ENCODE measurements around the gene ATP8A2.
A peak's percentile ranks its signal among the peaks of the same experiment; 100 is the strongest.
"Not testable (repeated sequence)": the region's sequence is repeated elsewhere in the genome, so short reads cannot be mapped to it uniquely, and the experiment has no call there.

The ATP8A2 gene

GRCh38 chr13:25371875-25372283 is at the start of gene ATP8A2:
ATP8A2 (plus strand) TSS chr13:25371974; CDS start chr13:25372213, 239 bp downstream.
- peaks cover 82% of the 10 kb centered on the region for H3K27me3 Mint-ChIP-seq
- H3K4me1 Mint-ChIP-seq: peaks cover 5% of the 10 kb centered on the region
- H3K9me3 Mint-ChIP-seq: no peaks in the 10 kb centered on the region
- peak; percentile 53 for ATAC-seq
- DNase-seq: no peak
- H3K27ac Mint-ChIP-seq: no peak within 1 kb of the TSS
- peak within 1 kb of the TSS; percentile 67 to 73 for H3K4me3 Mint-ChIP-seq

- no peaks in the 10 kb centered on the region for H3K4me1 Mint-ChIP-seq
- H3K9me3 Mint-ChIP-seq: no peaks in the 10 kb centered on the region
- no peak overlapping the region for H3K4me3 Mint-ChIP-seq
- ATAC-seq: no peak
- no peaks in the 10 kb centered on the region for H3K27me3 Mint-ChIP-seq
- no peak overlapping the region for H3K27ac Mint-ChIP-seq
- DNase-seq: no peak
Measured at GRCh38 chr13:25324100-25324499, 47.7 kb upstream of the ATP8A2 start.

GRCh38 chr13:25329706-25330105 is 42.1 kb upstream of the ATP8A2 start:
- DNase-seq: no peak
- Mint-ChIP-seq H3K27ac (no peak overlapping the region), H3K27me3 (no peaks in the 10 kb centered on the region), H3K4me3 (no peak overlapping the region), H3K4me1 (no peaks in the 10 kb centered on the region), H3K9me3 (no peaks in the 10 kb centered on the region)
- no peak for ATAC-seq

DNA sequence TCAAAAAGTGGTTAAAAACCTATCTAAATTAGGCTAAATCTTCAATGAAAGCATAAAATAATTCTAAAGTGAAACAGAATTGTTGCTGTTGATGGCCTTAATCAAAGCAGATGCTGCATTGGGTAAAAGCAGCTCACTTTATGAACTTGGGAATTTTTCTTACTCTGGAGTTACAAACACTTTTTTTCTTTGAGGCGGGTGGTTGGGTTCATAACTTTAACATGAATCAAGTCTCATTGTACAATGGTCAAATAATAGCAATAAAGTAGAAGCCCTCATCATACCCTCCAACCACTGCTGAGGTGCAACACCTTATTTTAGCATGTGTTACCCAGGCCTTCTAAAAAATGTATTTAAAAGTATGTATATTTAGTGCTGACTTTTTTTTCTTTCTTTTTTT is 41.2 kb upstream of the ATP8A2 start:
- no peaks in the 10 kb centered on the region for H3K9me3 Mint-ChIP-seq
- H3K27ac Mint-ChIP-seq: no peak overlapping the region
- ATAC-seq (no peak), DNase-seq (no peak)
- H3K4me1 Mint-ChIP-seq: no peaks in the 10 kb centered on the region
- H3K4me3 Mint-ChIP-seq: no peak overlapping the region
- H3K27me3 Mint-ChIP-seq: no peaks in the 10 kb centered on the region

DNA sequence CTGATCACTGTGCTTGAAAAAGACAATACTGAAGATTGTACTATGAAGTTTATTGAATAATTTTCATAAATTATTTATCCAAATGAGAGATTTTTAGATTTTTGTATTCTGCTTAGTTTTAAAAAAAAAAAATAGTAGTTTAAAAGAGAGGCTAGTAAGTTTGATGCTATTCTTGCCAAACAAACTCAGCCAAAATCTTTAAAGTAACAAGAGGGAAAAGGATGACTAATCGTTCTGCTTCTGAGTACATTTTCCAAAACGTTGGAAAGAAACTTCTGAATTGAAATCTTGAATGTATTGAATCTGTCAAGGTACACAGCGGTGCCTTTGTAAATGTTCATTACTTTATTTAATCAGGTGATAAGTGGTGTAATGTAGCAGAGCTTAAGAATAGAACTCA is 35.9 kb upstream of the ATP8A2 start:
- no peak for DNase-seq
- Mint-ChIP-seq H3K9me3 (no peaks in the 10 kb centered on the region), H3K27me3 (no peaks in the 10 kb centered on the region), H3K4me1 (no peaks in the 10 kb centered on the region), H3K4me3 (no peak overlapping the region), H3K27ac (no peak overlapping the region)
- ATAC-seq: no peak

DNA sequence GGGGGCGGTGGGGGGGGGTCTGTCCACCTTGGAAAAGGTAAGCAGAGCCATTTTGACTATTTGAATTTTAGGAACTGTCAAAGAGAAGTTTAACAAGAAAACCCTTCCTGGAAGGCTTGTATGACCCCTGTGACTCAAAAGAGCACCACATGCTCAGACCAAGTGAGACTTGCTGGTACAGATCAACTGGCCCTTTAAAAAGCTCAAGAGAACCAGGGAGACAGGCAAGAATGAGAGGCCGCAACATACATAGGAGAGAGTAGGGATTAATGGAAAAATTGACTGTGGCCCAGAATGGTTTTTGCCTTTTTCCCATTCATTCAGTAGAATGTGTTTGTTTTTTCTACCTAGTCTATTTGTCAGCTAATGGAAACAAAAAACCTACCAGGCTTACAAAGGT is 26.2 kb upstream of the ATP8A2 start:
- H3K27me3 Mint-ChIP-seq: no peaks in the 10 kb centered on the region
- DNase-seq: no peak
- H3K27ac Mint-ChIP-seq: no peak overlapping the region
- H3K4me3 Mint-ChIP-seq: no peak overlapping the region
- H3K9me3 Mint-ChIP-seq: no peaks in the 10 kb centered on the region
- H3K4me1 Mint-ChIP-seq: no peaks in the 10 kb centered on the region
- no peak for ATAC-seq

- H3K4me1 Mint-ChIP-seq: no peaks in the 10 kb centered on the region
- no peak overlapping the region for H3K27ac Mint-ChIP-seq
- DNase-seq (no peak), ATAC-seq (no peak)
- no peaks in the 10 kb centered on the region for H3K9me3 Mint-ChIP-seq
- no peaks in the 10 kb centered on the region for H3K27me3 Mint-ChIP-seq
- no peak overlapping the region for H3K4me3 Mint-ChIP-seq
Measured at GRCh38 chr13:25347151-25347550, 24.6 kb upstream of the ATP8A2 start.

DNA sequence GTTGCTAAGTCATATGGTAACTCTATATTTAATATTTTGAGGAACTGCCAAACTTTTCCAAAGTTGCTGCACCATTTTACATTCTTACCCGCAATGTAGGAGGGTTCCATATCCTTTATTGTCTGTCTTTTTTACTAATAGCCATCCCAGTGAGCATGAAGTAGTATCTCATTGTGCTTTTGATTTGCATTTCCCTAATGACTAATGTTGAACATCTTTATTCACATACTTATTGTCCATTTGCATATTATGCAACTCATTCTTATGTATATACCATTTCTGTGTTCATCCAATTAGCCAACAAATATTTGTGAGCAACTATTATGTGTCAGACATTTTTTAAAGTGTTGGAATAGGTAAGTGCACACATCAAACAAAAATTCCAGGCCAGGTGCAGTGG is 20.4 kb upstream of the ATP8A2 start:
- Mint-ChIP-seq H3K27me3 (no peaks in the 10 kb centered on the region), H3K4me1 (no peaks in the 10 kb centered on the region), H3K4me3 (no peak overlapping the region), H3K27ac (no peak overlapping the region), H3K9me3 (no peaks in the 10 kb centered on the region)
- no peak for ATAC-seq
- DNase-seq: no peak

- ATAC-seq (no peak), DNase-seq (no peak)
- H3K4me3 Mint-ChIP-seq: no peak overlapping the region
Measured at GRCh38 chr13:25352230-25352629, 19.5 kb upstream of the ATP8A2 start.

DNA sequence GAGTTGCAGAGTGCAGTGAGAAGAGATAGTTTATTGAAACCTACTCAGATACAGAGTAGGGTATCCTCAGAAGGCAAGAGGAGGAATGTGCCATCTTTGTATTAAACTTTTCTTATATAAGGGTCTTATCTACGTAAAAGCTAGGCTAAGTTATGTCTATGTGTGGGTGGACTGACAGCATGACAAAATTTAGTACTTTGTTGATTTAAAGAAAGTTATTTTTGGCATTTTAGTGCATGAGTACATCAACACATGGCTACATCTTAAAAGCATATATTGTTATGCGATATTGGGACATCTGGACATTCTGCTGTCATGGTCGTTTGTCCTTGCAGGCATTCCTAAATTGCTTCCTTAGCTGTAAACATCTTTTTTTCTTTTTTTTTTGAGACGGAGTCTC is 19.0 kb upstream of the ATP8A2 start:
- DNase-seq (no peak), ATAC-seq (no peak)
- Mint-ChIP-seq H3K4me3 (no peak overlapping the region), H3K27ac (no peak overlapping the region), H3K4me1 (no peaks in the 10 kb centered on the region), H3K27me3 (peaks cover 2% of the 10 kb centered on the region), H3K9me3 (no peaks in the 10 kb centered on the region)

More at GRCh38 chr13:25352230-25352629, 19.5 kb upstream of the ATP8A2 start:
- H3K27ac Mint-ChIP-seq: no peak overlapping the region
- no peaks in the 10 kb centered on the region for H3K4me1 Mint-ChIP-seq
- no peaks in the 10 kb centered on the region for H3K9me3 Mint-ChIP-seq
- no peaks in the 10 kb centered on the region for H3K27me3 Mint-ChIP-seq

DNA sequence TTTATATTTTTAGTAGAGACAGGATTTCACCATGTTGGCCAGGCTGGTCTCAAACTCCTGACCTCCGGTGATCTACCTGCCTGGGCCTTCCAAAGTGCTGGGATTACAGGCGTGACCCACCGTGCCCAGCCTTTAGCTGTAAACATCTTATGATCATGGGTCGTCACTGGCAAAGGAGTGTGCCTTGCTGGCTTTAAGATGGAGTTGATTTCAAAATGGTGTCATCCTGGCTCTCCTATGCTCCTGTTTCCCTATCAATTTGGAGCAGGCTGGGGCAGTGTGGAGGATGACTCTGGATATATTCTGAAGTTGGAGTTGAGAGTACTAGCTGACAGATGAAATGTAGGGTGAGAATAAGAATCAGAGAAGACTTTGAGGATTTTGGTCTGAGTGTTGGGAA is 18.4 kb upstream of the ATP8A2 start:
- Mint-ChIP-seq H3K9me3 (no peaks in the 10 kb centered on the region), H3K4me3 (no peak overlapping the region), H3K27me3 (peaks cover 7% of the 10 kb centered on the region), H3K4me1 (no peaks in the 10 kb centered on the region), H3K27ac (peak overlapping the region in 1 of 2 donors; percentile 1)
- DNase-seq: no peak
- ATAC-seq: no peak

GRCh38 chr13:25354377-25354776 is 17.4 kb upstream of the ATP8A2 start:
- H3K27me3 Mint-ChIP-seq: peaks cover 11% of the 10 kb centered on the region
- no peak overlapping the region for H3K4me3 Mint-ChIP-seq
- DNase-seq (no peak), ATAC-seq (no peak)
- H3K9me3 Mint-ChIP-seq: no peaks in the 10 kb centered on the region
- no peaks in the 10 kb centered on the region for H3K4me1 Mint-ChIP-seq
- no peak overlapping the region for H3K27ac Mint-ChIP-seq

DNA sequence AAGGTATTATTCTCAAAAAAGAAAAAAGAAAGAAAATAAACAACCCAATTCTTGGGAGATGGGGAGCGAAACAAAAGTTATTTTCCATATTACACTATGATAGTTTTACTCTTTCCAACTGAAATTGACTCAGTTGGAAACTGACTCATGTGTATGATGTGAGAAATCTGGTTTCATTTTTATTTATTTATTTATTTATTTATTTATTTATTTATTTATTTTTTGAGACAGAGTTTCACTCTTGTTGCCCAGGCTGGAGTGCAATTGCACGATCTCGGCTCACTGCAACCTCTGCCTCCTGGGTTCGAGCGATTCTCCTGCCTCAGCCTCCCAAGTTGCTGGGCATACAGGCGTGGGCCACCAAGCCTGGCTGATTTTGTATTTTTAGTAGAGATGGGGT is 11.3 kb upstream of the ATP8A2 start:
- H3K9me3 Mint-ChIP-seq, H3K27ac Mint-ChIP-seq, H3K4me1 Mint-ChIP-seq, DNase-seq, ATAC-seq, H3K4me3 Mint-ChIP-seq: not testable (repeated sequence)
- H3K27me3 Mint-ChIP-seq: peaks cover 11% of the 10 kb centered on the region

DNA sequence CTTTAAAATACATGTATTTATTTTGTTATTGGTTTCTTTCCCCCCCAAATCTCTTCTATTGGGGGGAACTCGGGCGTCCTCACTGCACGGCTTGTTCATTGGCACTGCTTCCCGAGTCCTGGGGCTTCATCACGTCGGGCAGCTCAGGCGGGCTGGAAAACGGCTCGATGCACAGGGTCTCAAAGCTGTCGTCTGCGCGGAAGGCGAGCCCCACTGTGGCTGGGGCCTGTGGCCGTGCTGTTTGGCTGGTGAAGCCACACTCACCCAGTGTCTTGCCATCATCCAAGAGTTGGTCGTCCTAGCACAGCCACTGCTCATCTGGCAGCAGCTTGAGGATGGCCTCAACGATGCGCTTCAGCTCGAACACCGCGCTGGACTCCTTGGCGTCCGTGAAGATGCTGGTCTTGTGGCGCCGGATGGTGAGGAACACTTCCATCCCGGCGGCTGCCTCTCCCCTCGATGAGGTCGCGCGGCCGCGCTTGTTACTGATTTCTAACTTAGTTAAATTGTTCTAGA is 6.0 kb upstream of the ATP8A2 start:
- Mint-ChIP-seq H3K4me1 (no peaks in the 10 kb centered on the region), H3K27ac (no peak overlapping the region), H3K9me3 (no peaks in the 10 kb centered on the region), H3K4me3 (no peak overlapping the region), H3K27me3 (peaks cover 34% of the 10 kb centered on the region)
- DNase-seq (no peak), ATAC-seq (no peak)

DNA sequence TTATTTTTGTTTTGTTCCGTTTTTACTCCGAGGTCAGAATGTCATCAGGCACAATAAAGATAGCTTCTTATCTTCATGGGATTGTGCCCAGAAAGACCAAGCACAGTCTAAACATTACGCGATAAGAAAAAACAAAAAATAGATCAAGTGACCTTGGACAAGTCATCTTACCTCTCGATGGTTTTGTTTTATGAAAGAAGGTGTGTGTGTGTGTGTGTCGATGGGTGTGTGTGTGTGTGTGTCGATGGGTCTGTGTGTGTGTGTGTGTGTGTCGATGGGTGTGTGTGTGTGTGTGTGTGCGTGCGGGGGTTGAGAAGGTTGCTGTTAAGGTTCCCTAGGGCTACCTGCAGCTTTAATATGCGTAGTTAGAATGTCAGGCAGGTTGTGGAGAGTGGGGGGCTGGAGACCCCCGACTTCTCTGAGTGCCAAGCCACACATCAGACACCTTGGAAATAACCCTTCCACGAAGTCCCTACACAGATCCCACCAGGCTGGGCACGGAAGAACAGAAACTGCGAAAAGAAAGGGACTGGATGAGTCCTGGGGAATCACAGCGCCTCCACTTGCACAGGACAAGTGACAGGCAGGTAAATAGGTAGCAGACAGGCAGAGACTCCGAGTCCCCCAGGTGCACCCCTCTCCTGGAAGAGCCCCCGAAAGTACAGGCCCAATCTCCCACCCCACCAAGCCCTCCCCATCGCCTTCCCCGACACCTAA is 458 bp upstream of the ATP8A2 start:
- Mint-ChIP-seq H3K4me1 (peaks cover 5% of the 10 kb centered on the region), H3K27ac (no peak overlapping the region), H3K9me3 (no peaks in the 10 kb centered on the region), H3K4me3 (peak overlapping the region; percentile 67 to 73), H3K27me3 (peaks cover 85% of the 10 kb centered on the region)
- ATAC-seq (no peak), DNase-seq (no peak)

DNA sequence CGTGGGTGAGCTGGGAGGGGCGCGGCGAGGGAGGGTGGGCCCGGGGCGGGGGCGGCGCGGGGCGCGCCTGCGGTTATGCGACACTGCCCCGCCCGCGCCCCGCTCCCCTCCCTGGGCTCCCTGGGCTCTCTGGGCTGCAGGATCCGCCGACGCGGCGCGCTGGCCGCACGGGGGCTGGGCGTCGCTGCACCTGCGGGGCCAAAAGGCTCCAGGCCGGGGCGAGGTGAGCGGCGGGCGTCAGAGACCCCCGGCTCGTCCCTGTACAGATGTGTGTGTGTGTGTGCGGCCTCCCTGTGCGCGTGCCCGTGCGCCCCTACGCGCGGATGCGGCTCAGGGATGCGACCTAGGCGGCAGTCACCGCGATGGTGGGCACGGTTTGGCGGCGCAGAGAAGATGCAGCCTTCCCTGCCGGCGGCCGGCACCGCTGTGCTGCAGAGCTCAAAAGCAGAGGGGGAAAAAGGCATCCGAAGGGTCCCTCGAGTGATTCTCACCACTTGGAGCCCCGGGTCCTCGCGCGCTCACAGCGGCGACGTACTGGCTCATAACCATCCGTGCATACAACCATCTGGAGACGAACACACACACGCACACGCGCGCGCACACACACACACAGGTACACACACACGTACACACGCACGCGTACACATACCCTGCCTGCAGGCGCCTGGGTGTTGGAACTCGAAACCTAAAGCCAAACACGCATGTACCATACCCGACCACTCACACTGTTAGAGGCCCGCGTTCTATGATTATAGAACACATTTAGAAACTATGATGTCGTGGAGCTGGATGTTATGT is 709 bp downstream of the ATP8A2 start:
- Mint-ChIP-seq H3K9me3 (no peaks in the 10 kb centered on the region), H3K27me3 (peaks cover 81% of the 10 kb centered on the region), H3K4me3 (peak overlapping the region; percentile 38 to 60), H3K27ac (no peak overlapping the region), H3K4me1 (peaks cover 5% of the 10 kb centered on the region)
- ATAC-seq (peak; percentile 46), DNase-seq (no peak)
